SU-DHL-6 (cell line): ENCODE data around the gene UCHL3.

ENCODE experiments used
- EZH2phosphoT487 ChIP-seq: fragments of 200-600 bp; sonication (generic), shearing (Covaris generic); conservative IDR thresholded peaks from 2 replicates; pipeline ENCODE4 v1.6.1; 2018; ENCODE audit warnings: mild to moderate bottlenecking, antibody characterized with exemption, low read length, moderate library complexity, mixed read lengths
- TF ChIP-seq, protein P1 (sequence below): fragments of 200-600 bp; sonication (generic); IDR thresholded peaks from one replicate; pipeline ENCODE4 v1.5.1; 2017; ENCODE audit warnings: antibody characterized with exemption, mild to moderate bottlenecking, low read length, moderate library complexity; ENCODE audit not compliant: insufficient read depth, poor library complexity, severe bottlenecking

DNA sequence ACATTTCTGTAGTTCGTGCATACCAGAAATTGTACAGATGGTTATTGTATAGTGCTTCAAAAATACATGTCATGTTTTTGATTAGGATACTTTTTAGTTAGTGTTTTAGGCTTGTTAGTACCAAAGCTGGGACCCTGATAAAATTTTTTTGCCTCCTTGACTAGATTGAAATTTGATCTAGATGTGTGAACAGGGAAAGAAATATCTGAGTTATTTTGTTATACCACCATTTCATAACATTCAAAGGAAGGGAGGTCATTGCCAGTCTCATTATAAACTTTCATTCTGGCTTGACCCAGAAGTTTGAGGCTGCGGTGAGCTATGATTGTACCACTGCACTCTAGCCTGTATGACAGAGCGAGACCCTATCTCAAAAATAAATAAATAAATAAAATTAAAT, 95.5 kb downstream of the UCHL3 start:
- TF ChIP-seq, protein P1, sequence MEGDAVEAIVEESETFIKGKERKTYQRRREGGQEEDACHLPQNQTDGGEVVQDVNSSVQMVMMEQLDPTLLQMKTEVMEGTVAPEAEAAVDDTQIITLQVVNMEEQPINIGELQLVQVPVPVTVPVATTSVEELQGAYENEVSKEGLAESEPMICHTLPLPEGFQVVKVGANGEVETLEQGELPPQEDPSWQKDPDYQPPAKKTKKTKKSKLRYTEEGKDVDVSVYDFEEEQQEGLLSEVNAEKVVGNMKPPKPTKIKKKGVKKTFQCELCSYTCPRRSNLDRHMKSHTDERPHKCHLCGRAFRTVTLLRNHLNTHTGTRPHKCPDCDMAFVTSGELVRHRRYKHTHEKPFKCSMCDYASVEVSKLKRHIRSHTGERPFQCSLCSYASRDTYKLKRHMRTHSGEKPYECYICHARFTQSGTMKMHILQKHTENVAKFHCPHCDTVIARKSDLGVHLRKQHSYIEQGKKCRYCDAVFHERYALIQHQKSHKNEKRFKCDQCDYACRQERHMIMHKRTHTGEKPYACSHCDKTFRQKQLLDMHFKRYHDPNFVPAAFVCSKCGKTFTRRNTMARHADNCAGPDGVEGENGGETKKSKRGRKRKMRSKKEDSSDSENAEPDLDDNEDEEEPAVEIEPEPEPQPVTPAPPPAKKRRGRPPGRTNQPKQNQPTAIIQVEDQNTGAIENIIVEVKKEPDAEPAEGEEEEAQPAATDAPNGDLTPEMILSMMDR, result no peak
- TF ChIP-seq EZH2phosphoT487, result no peak
